ENCODE data around the gene ANXA3. TPM values are rescaled to one million over a fixed set of nuclear protein-coding genes. Genes with fewer than 3 reads are reported as not detected.

Gene ANXA3
- total and polyA plus RNA-seq, 9 donors, result 1.5 to 63.5 (median 8.1) TPM

- H3K4me3 ChIP-seq, result no peak overlapping the region
- WGBS, 3 donors, result 70 to 80% (median 72%) methylated on average over 7 of the region's 7 CpGs
- intact Hi-C loops (cut with DNase I), result loop anchor here in 3 of 4 donors (10.0 kb wide), 1 partner anchor 251 kb away; no protein-coding TSS in a partner anchor
- TF ChIP-seq, protein P1, sequence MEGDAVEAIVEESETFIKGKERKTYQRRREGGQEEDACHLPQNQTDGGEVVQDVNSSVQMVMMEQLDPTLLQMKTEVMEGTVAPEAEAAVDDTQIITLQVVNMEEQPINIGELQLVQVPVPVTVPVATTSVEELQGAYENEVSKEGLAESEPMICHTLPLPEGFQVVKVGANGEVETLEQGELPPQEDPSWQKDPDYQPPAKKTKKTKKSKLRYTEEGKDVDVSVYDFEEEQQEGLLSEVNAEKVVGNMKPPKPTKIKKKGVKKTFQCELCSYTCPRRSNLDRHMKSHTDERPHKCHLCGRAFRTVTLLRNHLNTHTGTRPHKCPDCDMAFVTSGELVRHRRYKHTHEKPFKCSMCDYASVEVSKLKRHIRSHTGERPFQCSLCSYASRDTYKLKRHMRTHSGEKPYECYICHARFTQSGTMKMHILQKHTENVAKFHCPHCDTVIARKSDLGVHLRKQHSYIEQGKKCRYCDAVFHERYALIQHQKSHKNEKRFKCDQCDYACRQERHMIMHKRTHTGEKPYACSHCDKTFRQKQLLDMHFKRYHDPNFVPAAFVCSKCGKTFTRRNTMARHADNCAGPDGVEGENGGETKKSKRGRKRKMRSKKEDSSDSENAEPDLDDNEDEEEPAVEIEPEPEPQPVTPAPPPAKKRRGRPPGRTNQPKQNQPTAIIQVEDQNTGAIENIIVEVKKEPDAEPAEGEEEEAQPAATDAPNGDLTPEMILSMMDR (IDR thresholded peaks at IDR 0.05), result no peak
- no peak for TF ChIP-seq POLR2A (IDR thresholded peaks at IDR 0.05)
- TF ChIP-seq EP300 (IDR thresholded peaks at IDR 0.05), result no peak
- no peak for DNase-seq
- H3K36me3 ChIP-seq, result no peaks in the 10 kb centered on the region
- no peaks in the 10 kb centered on the region for H3K9me3 ChIP-seq
- no peak overlapping the region for H3K27ac ChIP-seq
- H3K4me1 ChIP-seq (ENCODE audit: insufficient read depth), result no peaks in the 10 kb centered on the region
- H3K27me3 ChIP-seq, result no peaks in the 10 kb centered on the region
Observed at GRCh38 chr4:78613522-78614321, 62.2 kb downstream of the ANXA3 start.

DNA sequence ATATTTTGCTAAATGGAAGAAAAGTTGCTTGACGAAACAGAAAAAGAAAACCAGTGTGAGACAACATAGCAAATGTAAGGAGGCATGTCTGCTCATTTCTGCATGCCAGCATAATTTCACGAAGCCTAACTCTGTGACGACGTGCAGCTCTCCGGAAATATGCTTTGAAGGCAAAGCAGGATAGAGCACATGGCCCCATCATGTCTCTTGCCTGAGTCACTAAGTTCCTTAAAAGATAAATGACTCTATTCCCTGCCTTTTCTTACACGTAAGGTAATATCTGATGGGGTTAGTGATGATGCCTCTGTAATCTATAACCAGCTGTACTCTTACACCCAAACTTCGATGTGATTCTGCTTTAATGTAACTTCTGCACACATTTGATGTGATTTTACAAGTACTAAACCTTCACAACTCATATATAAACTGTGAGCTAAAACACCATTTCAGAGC lies 64.5 kb downstream of the ANXA3 start:
- H3K9me3 ChIP-seq, result no peaks in the 10 kb centered on the region
- DNase-seq, result no peak
- TF ChIP-seq, protein P1 (IDR thresholded peaks at IDR 0.05), result no peak
- TF ChIP-seq EP300 (IDR thresholded peaks at IDR 0.05) (no peak), POLR2A (IDR thresholded peaks at IDR 0.05) (no peak)
- no peaks in the 10 kb centered on the region for H3K27me3 ChIP-seq
- no peaks in the 10 kb centered on the region for H3K4me1 ChIP-seq (ENCODE audit: insufficient read depth)
- H3K36me3 ChIP-seq, result no peaks in the 10 kb centered on the region
- H3K27ac ChIP-seq, result no peak overlapping the region
- no peak overlapping the region for H3K4me3 ChIP-seq
- 72 to 86% (median 73%) methylated on average over 7 of the region's 7 CpGs for WGBS, 3 donors
- intact Hi-C loops (cut with DNase I), result loop anchor here in 3 of 4 donors (10.0 kb wide), 1 partner anchor 249 kb away; no protein-coding TSS in a partner anchor

DNA sequence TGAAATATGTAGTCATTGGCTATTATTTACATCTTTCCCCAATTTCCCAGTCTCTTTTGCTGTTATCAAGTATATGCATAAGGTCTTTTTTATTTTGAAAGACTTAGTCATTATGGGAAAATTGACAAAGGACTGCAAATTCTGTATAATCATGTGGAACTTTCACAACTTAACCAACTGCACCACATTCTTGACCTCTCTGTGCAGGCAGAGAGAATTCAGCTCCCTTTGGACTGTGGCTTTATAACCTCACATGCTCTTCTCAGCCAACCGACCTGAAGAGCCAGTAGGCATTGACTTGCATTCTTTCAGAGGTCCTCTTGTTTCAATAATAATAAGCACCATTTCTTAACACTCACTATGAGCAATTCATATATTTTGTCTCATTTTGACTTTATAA lies 66.9 kb downstream of the ANXA3 start:
- H3K36me3 ChIP-seq, result no peaks in the 10 kb centered on the region
- WGBS, 3 donors, result 75 to 87% (median 79%) methylated on average over 1 of the region's 1 CpG
- H3K27me3 ChIP-seq, result no peaks in the 10 kb centered on the region
- H3K9me3 ChIP-seq, result no peaks in the 10 kb centered on the region
- intact Hi-C loops (cut with DNase I), result loop anchor here in 3 of 4 donors (10.0 kb wide), 1 partner anchor 246 kb away; no protein-coding TSS in a partner anchor
- no peak overlapping the region for H3K27ac ChIP-seq
- no peaks in the 10 kb centered on the region for H3K4me1 ChIP-seq (ENCODE audit: insufficient read depth)
- no peak for TF ChIP-seq POLR2A (IDR thresholded peaks at IDR 0.05)
- TF ChIP-seq, protein P1 (IDR thresholded peaks at IDR 0.05), result no peak
- no peak for TF ChIP-seq EP300 (IDR thresholded peaks at IDR 0.05)
- no peak overlapping the region for H3K4me3 ChIP-seq
- no peak for DNase-seq

- no peaks in the 10 kb centered on the region for H3K27me3 ChIP-seq
- no peak overlapping the region for H3K27ac ChIP-seq
- H3K36me3 ChIP-seq, result no peaks in the 10 kb centered on the region
- intact Hi-C loops (cut with DNase I), result no loop called here
- H3K9me3 ChIP-seq, result no peaks in the 10 kb centered on the region
- no peak overlapping the region for H3K4me3 ChIP-seq
- no peak for DNase-seq
- TF ChIP-seq, protein P1 (IDR thresholded peaks at IDR 0.05), result no peak
- no peak for TF ChIP-seq POLR2A (IDR thresholded peaks at IDR 0.05)
- TF ChIP-seq EP300 (IDR thresholded peaks at IDR 0.05), result no peak
- H3K4me1 ChIP-seq (ENCODE audit: insufficient read depth), result no peaks in the 10 kb centered on the region
- 69 to 74% (median 71%) methylated on average over 4 of the region's 4 CpGs for WGBS, 3 donors
Observed at GRCh38 chr4:78621395-78621794, 69.8 kb downstream of the ANXA3 start.

Data from ovary (tissue), 9 donors.